ENCODE measurements around the gene CTIF.

DNA sequence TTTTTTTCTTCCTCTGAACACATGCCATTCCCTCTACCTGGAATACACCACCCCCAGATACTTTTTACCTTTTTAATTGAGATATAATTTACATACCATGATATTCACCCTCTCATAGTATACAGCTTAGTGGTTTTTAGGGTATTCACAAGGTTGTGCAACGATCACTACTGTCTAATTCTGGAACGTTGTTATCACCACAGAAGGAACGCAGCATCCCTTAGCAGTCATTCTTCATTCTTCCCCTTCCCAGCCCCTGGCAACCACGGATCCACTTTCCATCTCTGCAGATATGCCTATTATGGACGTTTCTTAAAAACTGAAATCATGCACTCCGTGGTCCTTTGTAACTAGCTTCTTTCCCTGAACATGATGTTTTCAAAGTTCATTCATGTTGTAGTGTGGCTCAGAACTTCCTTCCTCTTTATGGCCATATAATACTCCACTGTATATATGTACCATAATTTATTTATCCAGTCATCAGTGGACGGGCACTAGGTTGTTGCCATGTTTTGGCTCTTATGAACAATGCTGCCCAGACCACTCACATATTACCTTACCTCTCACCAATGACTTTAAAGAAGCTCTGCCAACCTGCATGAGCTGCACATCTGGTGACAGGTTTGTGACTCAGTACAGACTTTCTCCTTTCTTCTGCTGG, 168.9 kb downstream of the CTIF start:
- TF ChIP-seq, protein P1, sequence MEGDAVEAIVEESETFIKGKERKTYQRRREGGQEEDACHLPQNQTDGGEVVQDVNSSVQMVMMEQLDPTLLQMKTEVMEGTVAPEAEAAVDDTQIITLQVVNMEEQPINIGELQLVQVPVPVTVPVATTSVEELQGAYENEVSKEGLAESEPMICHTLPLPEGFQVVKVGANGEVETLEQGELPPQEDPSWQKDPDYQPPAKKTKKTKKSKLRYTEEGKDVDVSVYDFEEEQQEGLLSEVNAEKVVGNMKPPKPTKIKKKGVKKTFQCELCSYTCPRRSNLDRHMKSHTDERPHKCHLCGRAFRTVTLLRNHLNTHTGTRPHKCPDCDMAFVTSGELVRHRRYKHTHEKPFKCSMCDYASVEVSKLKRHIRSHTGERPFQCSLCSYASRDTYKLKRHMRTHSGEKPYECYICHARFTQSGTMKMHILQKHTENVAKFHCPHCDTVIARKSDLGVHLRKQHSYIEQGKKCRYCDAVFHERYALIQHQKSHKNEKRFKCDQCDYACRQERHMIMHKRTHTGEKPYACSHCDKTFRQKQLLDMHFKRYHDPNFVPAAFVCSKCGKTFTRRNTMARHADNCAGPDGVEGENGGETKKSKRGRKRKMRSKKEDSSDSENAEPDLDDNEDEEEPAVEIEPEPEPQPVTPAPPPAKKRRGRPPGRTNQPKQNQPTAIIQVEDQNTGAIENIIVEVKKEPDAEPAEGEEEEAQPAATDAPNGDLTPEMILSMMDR (IDR thresholded peaks at IDR 0.05): no peak
- no peak for TF ChIP-seq ZFX (IDR thresholded peaks at IDR 0.05; ENCODE audit: borderline replicate concordance)

All from 22Rv1 (cell line).